SK-N-SH (cell line): ENCODE measurements around the gene EEFSEC.

Experiments used
- TF ChIP-seq, protein P1 (sequence below): IDR thresholded peaks from 2 replicates; pipeline ENCODE4 v1.6.1; 2012; ENCODE audit warnings: mild to moderate bottlenecking, low read depth, low read length, moderate library complexity
- TF ChIP-seq, protein P2 (sequence below): IDR thresholded peaks from 2 replicates; pipeline ENCODE4 v1.4.0; 2012; ENCODE audit warnings: low read depth
- TF ChIP-seq, protein P3 (sequence below): fragments of 200-600 bp; sonication (generic); IDR thresholded peaks from 2 replicates; pipeline ENCODE4 v1.6.1; 2017; ENCODE audit warnings: antibody characterized with exemption, mild to moderate bottlenecking, moderate library complexity

DNA sequence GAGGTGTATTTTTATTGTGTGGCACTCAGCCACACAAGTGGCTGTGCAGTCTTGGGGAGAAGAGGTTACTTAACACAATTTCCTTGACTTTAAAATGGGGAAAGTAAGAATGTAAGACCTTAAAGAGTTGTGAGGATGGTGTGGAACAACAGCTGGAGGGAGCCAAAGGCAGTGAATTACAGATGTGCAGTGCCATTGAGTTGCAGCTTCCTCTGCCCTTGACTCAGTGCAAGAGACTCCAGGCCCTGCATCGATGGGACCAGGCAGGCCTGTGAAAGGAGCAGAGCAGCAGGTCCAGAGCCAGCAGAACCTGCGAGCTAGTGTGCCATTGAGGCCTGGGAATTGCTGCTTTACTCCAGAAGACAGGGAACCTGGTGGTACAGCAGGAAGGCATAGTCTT is 27.2 kb downstream of the EEFSEC start:
- TF ChIP-seq, protein P1, sequence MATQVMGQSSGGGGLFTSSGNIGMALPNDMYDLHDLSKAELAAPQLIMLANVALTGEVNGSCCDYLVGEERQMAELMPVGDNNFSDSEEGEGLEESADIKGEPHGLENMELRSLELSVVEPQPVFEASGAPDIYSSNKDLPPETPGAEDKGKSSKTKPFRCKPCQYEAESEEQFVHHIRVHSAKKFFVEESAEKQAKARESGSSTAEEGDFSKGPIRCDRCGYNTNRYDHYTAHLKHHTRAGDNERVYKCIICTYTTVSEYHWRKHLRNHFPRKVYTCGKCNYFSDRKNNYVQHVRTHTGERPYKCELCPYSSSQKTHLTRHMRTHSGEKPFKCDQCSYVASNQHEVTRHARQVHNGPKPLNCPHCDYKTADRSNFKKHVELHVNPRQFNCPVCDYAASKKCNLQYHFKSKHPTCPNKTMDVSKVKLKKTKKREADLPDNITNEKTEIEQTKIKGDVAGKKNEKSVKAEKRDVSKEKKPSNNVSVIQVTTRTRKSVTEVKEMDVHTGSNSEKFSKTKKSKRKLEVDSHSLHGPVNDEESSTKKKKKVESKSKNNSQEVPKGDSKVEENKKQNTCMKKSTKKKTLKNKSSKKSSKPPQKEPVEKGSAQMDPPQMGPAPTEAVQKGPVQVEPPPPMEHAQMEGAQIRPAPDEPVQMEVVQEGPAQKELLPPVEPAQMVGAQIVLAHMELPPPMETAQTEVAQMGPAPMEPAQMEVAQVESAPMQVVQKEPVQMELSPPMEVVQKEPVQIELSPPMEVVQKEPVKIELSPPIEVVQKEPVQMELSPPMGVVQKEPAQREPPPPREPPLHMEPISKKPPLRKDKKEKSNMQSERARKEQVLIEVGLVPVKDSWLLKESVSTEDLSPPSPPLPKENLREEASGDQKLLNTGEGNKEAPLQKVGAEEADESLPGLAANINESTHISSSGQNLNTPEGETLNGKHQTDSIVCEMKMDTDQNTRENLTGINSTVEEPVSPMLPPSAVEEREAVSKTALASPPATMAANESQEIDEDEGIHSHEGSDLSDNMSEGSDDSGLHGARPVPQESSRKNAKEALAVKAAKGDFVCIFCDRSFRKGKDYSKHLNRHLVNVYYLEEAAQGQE, result no peak
- TF ChIP-seq, protein P2, sequence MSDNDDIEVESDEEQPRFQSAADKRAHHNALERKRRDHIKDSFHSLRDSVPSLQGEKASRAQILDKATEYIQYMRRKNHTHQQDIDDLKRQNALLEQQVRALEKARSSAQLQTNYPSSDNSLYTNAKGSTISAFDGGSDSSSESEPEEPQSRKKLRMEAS, result no peak
- TF ChIP-seq, protein P3, sequence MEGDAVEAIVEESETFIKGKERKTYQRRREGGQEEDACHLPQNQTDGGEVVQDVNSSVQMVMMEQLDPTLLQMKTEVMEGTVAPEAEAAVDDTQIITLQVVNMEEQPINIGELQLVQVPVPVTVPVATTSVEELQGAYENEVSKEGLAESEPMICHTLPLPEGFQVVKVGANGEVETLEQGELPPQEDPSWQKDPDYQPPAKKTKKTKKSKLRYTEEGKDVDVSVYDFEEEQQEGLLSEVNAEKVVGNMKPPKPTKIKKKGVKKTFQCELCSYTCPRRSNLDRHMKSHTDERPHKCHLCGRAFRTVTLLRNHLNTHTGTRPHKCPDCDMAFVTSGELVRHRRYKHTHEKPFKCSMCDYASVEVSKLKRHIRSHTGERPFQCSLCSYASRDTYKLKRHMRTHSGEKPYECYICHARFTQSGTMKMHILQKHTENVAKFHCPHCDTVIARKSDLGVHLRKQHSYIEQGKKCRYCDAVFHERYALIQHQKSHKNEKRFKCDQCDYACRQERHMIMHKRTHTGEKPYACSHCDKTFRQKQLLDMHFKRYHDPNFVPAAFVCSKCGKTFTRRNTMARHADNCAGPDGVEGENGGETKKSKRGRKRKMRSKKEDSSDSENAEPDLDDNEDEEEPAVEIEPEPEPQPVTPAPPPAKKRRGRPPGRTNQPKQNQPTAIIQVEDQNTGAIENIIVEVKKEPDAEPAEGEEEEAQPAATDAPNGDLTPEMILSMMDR, result no peak
